HG03439 (cell line): ENCODE measurements around the gene TCEAL5.
"Not testable (repeated sequence)": the region's sequence is repeated elsewhere in the genome, so short reads cannot be mapped to it uniquely, and the experiment has no call there.

Source experiments
- ATAC-seq: cut with Tn5 transposase; IDR thresholded peaks from one replicate; pipeline ENCODE4 v1.9.1; 2021; ENCODE audit warnings: mild to moderate bottlenecking, moderate library complexity; ENCODE audit not compliant: unreplicated experiment

The TCEAL5 gene

DNA sequence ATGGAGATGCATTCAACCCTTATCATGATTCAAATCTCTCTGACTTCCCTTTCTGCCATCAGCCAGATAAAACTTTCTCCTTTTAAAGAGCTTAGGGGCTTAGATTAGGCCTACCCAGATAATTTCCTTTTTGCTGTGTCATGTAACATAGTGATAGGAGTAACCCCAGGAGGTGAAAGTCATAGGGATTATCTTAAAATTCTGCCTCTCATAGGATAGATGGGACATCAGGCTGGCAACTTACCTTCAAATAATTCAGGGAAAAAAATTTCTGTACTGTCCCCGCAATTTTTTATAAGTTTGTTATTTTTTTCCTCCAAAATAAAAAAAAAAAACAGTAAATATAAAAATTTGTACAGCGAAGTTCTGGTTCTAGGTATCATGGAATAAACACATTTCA lies 40.9 kb downstream of the TCEAL5 start:
- not testable (repeated sequence) for ATAC-seq

DNA sequence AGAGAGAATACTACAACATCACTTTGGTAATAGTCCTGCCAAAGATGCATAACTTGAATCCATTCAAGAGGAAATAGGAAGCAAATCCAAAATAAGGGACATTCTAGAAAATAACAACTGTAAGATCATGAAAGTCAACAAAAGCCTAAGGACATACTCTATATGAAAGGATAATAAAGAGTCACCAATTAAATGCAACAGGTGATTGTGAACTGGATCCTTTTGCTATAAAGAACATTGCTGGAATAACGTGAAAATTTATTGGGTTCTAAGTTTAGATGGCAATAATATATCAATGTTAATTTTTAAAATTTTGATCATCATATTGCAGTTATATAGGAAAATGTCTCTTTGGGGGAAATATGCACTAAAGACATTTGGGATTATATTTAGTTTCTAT lies 41.7 kb downstream of the TCEAL5 start:
- ATAC-seq: no peak

DNA sequence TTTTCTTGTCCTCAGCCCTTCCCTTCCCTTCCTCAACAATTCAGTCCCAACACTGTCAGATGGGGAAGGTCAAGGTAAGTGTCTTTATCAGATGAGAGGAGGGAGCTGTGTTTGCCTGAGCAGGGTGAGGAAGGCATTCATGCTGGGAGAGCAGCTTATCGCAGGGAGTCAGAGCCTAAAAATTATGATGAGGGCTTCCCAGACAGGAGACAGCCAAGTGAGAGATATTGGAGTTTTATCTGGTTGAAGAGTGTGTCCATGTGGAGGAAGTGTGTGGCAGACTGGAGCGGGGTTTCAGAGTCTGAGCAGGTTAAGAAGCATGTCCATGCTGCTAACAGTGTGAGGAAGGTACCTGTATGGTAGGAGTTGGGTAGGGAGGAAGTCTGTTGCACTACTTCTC lies 43.3 kb downstream of the TCEAL5 start:
- ATAC-seq: no peak

DNA sequence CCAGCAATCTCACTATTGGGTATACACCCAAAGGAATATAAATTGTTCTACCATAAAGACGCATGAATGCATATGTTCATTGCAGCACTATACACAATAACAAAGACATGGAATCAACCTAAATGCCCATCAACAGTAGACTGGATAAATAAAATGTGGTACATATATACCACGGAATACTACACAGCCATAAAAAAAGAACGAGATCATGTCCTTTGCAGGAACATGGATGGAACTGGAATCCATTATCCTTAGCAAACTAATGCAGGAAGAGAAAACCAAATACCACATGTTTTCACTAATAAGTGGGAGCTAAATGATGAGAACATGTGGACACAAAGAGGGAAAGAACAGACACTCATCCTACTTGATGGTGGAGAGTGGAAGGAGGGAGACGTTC lies 50.6 kb downstream of the TCEAL5 start:
- ATAC-seq: not testable (repeated sequence)
